Neural crest cell (in vitro differentiated cells): ENCODE results near the gene ASB10. TPM values are rescaled to one million over a fixed set of nuclear protein-coding genes. Genes with fewer than 3 reads are reported as not detected.

ENCODE experiments used
- DNase-seq: peaks from one replicate; pipeline ENCODE4 v3.0.0; 2021; ENCODE audit warnings: low read depth, mixed read lengths, low spot score
- H3K27ac Mint-ChIP-seq: one replicate; pipeline ENCODE4 v1.8.0; 2021; ENCODE audit warnings: mild to moderate bottlenecking, mixed read lengths; ENCODE audit not compliant: unreplicated experiment
- H3K27me3 Mint-ChIP-seq: 2 replicates; pipeline ENCODE4 v1.8.0; 2021; ENCODE audit warnings: low read depth, mild to moderate bottlenecking, mixed read lengths
- H3K36me3 Mint-ChIP-seq: 2 replicates; pipeline ENCODE4 v1.8.0; 2021; ENCODE audit warnings: low read depth, mild to moderate bottlenecking, mixed read lengths
- H3K4me1 Mint-ChIP-seq: 2 replicates; pipeline ENCODE4 v1.8.0; 2021; ENCODE audit warnings: mixed read lengths
- H3K4me3 Mint-ChIP-seq: one replicate; pipeline ENCODE4 v1.8.0; 2021; ENCODE audit warnings: mild to moderate bottlenecking, mixed read lengths
- H3K9me3 Mint-ChIP-seq: 2 replicates; pipeline ENCODE4 v1.8.0; 2021; ENCODE audit warnings: mixed read lengths
- CTCF ChIP-seq: fragments of 200-600 bp; sonication (generic); conservative IDR thresholded peaks from 2 replicates; pipeline ENCODE4 v1.5.0; 2021; ENCODE audit warnings: antibody characterized with exemption, mild to moderate bottlenecking
- total RNA-seq: library from RNA; stranded (reverse); gene quantifications from 2 replicates; pipeline ENCODE4 v1.2.1, GENCODE V29; 2021

Gene ASB10
- total RNA-seq, 1 donor from 2014 or later, result not detected

GRCh38 chr7:151142686-151143040, 44.4 kb downstream of the ASB10 start:
- H3K9me3 Mint-ChIP-seq, result no peaks in the 10 kb centered on the region
- H3K36me3 Mint-ChIP-seq, result peaks cover 7% of the 10 kb centered on the region
- no peak for TF ChIP-seq CTCF
- H3K27ac Mint-ChIP-seq, result peak overlapping the region; percentile 75
- H3K27me3 Mint-ChIP-seq, result no peaks in the 10 kb centered on the region
- H3K4me1 Mint-ChIP-seq, result peaks cover 47% of the 10 kb centered on the region
- H3K4me3 Mint-ChIP-seq, result peak overlapping the region; percentile 69
- DNase-seq, result peak; percentile 55

DNA sequence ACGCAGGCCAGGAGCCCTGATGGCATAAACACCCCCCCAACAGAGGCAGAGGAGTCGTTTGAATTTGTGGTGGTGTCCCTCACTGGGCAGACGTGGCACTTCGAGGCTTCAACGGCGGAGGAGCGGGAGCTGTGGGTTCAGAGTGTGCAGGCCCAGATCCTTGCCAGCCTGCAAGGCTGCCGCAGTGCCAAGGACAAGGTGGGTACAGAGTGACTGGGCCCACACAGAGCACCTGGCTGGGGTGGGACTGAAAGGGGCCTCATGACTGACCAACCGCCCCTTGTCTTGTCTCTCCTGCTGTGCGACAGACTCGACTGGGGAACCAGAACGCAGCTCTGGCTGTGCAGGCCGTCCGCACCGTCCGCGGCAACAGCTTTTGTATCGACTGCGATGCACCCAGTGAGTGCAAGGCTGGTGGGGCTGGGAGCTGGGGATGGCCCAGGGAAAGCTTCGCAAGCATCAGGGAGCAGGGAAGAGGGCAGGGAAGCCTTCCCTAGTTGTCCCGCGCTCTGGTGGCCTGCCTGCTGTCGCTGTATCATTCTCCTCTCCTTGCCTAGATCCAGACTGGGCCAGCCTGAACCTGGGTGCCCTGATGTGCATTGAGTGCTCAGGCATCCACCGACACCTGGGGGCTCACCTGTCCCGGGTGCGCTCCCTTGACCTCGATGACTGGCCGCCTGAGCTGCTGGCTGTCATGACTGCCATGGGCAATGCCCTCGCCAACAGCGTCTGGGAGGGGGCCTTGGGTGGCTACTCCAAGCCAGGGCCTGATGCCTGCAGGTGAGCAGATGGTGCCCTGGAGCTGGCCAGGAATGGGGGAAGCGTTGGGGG, 45.0 kb downstream of the ASB10 start:
- no peaks in the 10 kb centered on the region for H3K9me3 Mint-ChIP-seq
- H3K4me3 Mint-ChIP-seq, result peak overlapping the region; percentile 69
- no peak for DNase-seq
- peak overlapping the region; percentile 94 for H3K27ac Mint-ChIP-seq
- H3K4me1 Mint-ChIP-seq, result peaks cover 47% of the 10 kb centered on the region
- no peaks in the 10 kb centered on the region for H3K27me3 Mint-ChIP-seq
- TF ChIP-seq CTCF, result no peak
- peaks cover 7% of the 10 kb centered on the region for H3K36me3 Mint-ChIP-seq

- no peaks in the 10 kb centered on the region for H3K9me3 Mint-ChIP-seq
- peak overlapping the region; percentile 38 for H3K4me3 Mint-ChIP-seq
- peaks cover 47% of the 10 kb centered on the region for H3K4me1 Mint-ChIP-seq
- DNase-seq, result no peak
- peak overlapping the region; percentile 67 for H3K27ac Mint-ChIP-seq
- TF ChIP-seq CTCF, result no peak
- no peaks in the 10 kb centered on the region for H3K27me3 Mint-ChIP-seq
- H3K36me3 Mint-ChIP-seq, result peaks cover 7% of the 10 kb centered on the region
Observed at GRCh38 chr7:151141311-151141854, 45.7 kb downstream of the ASB10 start.

DNA sequence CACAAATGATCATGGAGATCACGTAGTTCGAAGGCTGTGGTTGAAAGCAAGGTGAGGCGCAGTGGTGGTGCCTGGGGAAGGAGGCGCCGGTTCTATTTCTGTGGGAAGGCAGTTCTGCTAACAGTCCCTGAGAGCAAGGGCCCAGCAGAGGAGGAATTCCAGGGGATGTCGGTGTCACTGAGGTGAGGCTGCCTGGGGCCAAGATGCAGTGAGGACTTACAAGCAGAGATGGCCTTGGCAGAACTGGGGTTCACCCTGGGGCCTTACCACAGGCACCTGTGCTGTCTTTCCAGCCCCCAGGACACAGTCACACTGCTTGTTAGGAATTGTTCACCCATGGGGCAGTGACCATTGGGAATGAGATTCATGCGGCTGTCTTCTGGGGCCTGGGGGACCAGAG, 46.2 kb downstream of the ASB10 start:
- H3K9me3 Mint-ChIP-seq, result no peaks in the 10 kb centered on the region
- no peak for DNase-seq
- H3K4me1 Mint-ChIP-seq, result peaks cover 47% of the 10 kb centered on the region
- H3K27me3 Mint-ChIP-seq, result no peaks in the 10 kb centered on the region
- no peak for TF ChIP-seq CTCF
- peaks cover 10% of the 10 kb centered on the region for H3K36me3 Mint-ChIP-seq
- H3K27ac Mint-ChIP-seq, result no peak overlapping the region
- peak overlapping the region; percentile 11 for H3K4me3 Mint-ChIP-seq

- peaks cover 47% of the 10 kb centered on the region for H3K4me1 Mint-ChIP-seq
Observed at GRCh38 chr7:151139791-151140190, 47.3 kb downstream of the ASB10 start.

More at GRCh38 chr7:151139791-151140190, 47.3 kb downstream of the ASB10 start:
- TF ChIP-seq CTCF, result no peak
- DNase-seq, result no peak
- Mint-ChIP-seq H3K36me3 (peaks cover 13% of the 10 kb centered on the region), H3K9me3 (no peaks in the 10 kb centered on the region), H3K27me3 (no peaks in the 10 kb centered on the region), H3K4me3 (no peak overlapping the region), H3K27ac (no peak overlapping the region)
